Left kidney (tissue), 2 donors: ENCODE data around the gene DNAJC6. TPM values are rescaled to one million over a fixed set of nuclear protein-coding genes. Genes with fewer than 3 reads are reported as not detected.
"Not testable (repeated sequence)": the region's sequence is repeated elsewhere in the genome, so short reads cannot be mapped to it uniquely, and the experiment has no call there.

Source experiments
- DNase-seq: peaks from one replicate; pipeline ENCODE4 v3.0.0-alpha.2; 2013
- polyA plus RNA-seq: library from polyadenylated mRNA; unstranded; fragments of 120-200 nt; gene quantifications from one replicate; pipeline ENCODE4 v1.2.1, GENCODE V29; 2013; ENCODE audit not compliant: insufficient read length

The DNAJC6 gene
- polyA plus RNA-seq, 1 donor = 6.6 TPM

DNA sequence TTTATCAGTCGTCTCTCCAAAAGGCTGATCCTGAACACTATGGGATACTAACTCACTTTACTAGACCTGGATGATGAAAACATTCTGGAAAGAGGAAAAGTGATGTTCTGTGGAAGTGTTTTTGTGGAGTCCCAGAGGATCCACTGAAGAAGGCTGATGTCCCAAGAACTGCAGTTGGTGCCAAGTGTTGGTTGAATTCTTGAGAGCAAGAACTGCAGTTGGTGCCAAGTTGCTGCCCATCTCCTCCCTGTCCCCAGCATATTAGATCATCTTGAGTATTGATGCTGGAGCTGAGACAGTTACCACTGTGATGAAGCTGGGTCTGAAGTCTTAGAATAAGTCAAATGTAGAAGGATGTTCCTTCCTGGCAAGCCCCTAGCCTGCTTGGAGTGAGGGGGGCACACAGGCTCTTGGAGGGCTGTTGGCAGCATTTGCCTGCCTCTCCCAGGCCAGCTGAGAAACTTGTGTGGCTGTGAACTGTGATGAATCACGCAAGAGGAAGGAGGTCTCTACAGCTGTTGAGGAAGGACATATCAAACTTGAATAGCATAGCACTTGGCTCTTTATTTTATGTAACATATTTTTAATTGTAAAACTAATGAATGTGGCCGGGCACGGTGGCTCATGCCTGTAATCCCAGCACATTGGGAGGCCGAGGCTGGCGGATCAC is 48.1 kb downstream of the DNAJC6 start:
- DNase-seq = no peak

DNA sequence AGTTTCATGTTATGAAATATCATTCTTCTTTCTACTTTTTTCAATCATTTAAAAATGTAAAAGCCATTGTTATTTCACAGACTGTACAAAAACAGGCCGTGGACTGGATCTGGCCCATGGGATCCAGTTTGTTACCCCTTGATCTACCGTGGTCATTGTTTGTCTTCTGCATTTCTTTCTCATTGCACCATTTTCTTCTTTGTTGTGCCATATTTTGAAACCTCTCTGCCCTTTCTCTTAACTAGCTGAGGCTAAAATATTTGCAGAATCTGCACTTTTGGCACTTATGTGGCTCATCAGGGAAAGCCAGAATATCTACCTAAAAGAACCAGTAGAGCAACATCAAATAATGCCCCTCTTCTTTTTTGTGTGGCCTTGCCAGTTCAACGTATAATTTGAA is 50.5 kb downstream of the DNAJC6 start:
- no peak for DNase-seq

DNA sequence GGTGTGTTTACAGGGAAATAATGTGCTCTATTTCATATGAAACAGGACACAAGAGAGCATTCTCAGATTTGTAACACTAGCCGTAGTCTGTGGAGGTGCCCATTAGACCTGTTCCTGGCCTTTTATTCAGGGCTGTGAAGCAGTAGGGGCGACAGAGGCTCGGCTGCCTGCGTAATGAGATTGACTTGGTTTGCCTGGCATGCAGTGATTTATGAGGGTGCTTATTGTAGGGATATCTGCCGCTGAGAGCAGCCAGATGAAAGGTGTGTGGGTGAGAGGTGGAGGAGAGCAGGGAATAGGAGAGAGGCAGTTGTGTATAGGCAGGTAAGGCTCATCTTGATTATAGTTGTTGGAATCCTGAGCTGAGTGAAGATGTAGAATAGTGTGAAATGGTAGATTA is 51.3 kb downstream of the DNAJC6 start:
- no peak for DNase-seq

DNA sequence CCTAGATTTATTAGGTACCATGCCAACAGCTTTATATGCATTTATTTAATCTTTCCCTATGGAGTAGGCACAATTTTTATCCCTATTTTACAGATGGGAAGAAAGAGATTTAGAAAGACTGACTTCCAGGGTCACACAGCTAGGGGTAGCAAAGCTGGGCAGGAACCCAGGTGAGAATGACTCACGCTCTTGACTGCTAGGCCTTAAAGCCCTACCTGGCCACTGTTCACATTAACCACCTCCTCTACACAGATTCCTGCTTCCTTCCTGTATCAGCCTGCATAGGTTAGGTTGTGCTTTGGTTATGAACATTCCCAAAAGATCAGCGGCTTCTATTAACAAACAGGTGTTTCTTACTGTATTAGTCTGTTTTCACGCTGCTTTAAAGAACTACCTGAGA is 53.2 kb downstream of the DNAJC6 start:
- no peak for DNase-seq

DNA sequence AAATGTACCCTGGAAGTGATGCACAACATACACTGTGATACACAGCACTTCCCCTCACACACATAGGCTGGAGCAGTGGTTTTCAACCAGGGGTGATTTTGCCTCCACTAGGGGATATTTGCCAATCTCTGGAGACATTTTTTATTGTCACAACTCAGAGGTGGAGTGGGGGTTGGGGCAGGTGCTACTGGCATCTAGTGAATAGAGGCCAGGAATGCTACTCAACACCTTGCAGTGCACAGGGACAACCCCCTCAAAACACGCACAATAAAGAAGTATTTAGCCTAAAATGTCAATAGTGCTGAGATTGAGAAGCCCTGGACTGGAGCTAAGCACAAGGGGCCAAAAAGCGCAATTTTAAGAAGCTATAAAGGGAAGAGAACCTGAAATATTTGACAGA is 54.1 kb downstream of the DNAJC6 start:
- DNase-seq = no peak

DNA sequence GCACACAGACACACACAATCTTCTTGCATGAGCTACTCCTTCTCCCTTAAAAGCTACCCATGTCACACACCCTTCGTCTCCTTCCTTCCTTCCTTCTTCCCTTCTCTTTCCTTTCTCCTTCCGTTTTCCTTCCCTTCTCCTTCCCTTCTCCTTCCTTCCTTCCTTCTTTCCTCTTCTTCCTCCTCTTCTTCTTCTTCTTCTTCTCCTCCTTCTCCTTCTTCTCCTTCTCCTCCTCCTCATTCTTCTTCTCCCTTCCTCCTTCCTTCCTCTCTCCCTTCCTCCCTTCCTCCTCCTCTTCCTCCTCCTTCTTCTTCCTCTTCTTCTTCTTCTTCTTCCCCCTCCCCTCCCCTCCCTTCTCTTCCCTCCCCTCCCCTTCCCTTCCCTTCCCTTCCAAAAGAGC is 59.1 kb downstream of the DNAJC6 start:
- no peak for DNase-seq

DNA sequence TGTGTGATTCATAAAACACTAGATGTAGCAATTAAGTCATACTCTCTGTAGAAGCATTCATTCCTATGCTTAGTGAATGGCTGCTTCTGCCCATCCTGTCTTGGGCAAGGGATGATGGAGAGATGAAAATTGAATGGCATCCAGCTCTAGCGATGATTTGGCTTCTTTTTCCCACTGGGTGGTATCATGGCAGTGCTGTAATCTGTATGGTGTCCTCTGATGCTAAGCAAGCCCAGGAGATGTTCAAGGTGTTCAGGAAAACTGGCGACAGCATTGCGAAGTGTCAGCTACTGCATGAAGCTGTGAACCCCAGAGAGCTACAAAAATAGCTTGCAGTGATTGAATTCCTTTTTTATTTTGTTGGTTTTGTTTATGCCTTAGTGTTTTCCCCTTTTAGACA is 62.2 kb downstream of the DNAJC6 start:
- no peak for DNase-seq

DNA sequence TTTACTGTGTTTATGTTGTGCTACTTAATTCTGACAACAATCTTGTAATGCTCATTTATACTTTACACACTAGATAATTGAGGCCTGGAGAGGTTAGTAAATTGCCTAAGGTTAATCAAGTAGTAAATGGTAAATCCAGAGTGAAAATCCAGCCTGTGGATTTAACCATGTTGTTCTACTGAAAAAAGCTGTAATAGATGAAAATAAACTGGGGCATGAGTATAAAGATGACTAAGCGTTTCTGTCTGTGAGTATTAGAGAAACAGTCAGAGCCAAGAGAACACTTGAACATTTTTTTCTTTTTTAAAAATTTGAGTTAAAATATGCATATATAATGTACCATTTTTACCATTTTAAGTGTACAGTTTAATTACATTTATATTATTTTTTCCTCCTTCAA is 63.2 kb downstream of the DNAJC6 start:
- DNase-seq = no peak

DNA sequence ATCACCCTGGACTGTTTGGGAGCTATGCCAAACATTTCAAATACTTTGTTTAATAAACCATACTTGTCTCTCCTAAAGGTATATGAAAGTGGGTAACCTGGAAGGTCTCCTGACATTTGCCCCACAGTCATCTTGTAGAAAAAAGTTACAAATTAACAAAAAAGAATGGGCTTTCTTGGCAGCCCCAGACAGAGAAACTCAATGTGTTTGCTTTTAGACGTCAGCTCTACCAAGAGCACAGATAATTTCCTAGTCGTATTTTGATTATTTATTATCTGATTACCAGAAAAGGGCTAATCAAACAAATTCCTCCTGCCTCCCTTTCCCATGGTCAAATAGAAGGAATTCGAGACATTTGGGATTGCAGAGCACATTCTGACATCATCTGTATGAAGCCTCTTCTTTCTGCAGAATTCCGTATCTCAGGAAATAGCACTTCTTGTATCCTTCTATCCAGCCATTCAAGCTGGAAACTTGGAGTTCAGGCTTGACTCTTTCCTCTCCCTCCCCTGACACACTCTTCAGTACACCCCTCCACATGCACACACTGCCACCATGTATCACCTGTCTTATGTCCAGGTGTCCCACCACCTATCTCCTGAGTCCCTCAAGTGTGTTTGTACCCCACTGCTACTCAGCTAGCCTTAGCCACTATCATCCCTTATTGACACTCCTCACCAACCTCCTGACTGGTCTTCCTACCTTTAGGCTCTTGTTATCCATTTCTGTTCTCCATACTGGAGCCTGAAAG is 68.3 kb downstream of the DNAJC6 start:
- no peak for DNase-seq

DNA sequence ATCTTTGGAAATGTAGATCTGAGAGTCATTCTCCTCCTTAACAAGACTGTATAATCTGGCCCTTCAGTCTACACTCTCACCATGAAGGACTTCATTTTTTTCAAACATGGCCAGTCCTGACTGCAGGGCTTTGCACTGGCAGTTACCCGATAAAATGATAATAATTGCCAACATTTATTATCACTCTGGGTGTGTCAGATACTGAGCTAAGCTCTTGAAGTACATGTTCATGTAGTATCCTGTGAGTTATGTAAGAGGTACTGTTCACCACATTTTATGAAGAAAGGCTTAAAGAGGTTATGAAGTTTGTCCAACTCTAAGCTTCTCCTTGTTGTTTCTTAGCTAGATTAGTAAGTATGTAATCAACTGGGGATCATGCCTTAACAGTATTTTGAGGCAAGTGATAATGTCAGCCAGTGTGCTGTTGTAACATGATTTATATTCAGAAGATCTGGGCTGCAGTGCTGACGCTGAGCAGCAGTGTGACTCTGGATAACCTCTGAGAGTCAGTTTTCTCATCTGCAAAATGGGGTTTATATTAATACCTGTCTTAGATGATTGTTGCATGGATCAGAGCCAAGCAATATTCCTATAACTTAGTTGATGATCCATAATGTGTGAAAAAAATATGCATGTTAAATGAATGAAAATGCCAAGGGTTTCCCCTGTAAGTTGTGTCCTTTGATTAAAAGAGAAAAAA is 69.1 kb downstream of the DNAJC6 start:
- no peak for DNase-seq

DNA sequence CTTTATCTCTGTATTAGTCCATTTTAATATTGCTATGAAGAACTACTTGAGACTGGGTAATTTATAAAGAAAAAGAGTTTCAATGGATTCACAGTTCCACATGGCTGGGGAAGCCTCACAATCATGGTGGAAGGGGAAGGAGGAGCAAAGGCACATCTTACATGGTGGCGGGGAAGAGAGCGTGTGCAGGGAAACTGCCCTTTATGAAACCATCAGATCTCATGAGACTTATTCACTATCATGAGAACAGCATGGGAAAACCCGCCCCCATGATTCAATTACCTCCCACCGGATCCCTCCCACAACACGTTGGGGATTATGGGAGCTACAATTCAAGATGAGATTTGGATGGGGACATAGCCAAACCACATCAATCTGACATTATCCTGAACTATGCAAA is 75.1 kb downstream of the DNAJC6 start:
- DNase-seq = not testable (repeated sequence)

DNA sequence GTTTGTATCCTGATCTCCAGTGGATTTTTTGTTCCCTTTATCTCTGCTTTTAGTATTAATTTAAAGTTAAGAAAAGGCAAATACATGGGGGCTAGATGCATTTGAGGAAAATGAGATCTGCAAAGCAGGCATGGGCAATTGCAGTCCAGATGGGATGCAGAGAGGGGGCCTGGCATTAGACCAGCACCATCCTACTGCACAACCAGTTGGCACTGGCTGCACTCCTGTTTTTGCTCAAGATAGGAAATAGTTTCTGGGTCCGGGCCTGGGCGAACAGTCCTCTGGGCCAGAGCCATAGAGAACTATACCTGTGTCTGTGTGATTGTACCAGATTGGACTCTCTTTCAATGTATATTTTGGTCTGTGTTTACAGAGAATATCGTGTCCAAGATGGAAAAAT is 77.1 kb downstream of the DNAJC6 start:
- no peak for DNase-seq

DNA sequence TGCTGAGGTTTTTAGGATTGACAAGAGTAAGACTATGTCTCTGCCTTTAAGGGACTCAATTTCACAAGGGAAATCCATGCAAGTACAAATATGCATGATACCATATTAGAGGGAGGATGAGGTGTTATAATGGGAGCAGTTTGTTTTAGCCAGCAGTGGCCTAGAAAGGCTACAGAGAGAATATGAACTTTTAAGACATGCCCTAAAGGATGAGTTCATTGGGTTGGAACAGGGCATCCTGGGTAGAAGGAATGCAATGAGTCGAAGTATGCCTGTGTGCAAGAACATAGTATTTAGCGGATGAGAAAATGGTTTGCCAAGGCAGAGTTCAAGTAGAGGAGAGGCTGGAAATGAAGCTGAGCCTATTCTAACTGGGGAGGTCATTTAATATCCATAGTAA is 78.5 kb downstream of the DNAJC6 start:
- DNase-seq = no peak

DNA sequence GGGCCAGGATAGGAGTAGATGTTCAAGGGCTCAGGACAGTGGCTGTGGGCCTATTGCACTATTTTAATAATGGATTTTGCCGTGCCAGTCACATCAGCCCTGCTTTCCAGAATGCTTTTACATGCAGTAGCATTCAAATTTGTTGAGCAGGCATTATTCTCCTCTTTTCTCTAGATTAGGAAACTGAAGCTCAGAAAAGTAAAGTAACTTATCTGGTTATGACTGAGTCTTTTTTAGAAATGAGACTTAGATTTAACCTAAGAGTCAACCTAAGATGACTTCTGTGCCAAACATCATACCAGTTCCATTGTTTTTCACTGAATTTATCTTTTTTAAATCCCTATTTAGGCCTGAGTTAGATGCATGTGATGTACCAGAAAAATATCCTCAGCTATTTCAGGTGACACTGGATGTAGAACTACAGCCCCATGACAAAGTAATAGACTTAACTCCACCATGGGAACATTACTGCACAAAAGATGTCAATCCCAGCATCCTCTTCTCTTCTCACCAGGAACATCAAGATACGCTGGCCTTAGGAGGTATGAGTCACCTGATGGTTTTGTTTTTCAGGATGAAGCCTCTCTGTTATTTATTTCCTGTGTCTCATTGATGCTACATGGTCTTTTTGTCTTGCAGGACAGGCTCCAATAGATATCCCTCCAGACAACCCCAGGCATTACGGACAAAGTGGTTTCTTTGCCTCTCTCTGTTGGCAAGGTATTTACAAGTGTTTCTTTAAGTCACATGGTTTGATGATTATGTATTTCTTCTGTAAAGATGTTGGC is 79.8 kb downstream of the DNAJC6 start:
- no peak for DNase-seq

DNA sequence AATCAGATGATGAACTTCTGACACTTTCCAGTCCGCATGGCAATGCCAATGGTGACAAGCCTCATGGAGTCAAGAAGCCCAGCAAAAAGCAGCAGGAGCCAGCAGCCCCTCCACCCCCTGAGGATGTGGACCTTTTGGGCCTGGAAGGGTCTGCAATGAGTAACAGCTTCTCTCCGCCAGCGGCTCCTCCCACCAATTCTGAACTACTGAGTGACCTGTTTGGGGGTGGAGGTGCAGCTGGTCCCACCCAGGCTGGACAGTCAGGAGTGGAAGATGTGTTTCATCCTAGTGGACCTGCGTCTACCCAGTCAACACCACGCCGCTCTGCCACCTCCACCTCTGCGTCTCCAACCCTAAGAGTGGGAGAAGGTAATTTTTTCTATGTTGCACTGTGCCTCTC is 83.2 kb downstream of the DNAJC6 start:
- DNase-seq = no peak

DNA sequence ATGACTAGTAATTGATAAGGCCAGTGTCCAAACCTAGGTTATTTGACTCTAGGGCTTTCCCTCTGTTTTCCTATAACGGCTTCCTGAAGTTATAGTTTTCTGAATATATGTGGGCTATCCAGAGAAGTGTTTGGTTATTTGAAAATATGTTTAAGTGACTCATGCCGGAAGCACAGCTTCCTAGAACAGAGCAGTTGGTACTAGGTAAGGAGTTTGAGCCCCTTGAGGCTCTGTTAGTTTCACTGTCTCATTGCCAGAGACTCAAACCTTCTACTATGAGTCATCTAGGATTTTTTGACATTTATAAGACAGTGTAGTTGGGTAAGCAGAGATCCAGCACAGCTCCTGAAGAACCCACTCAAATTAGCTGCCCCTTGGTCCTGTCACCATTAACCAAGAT is 84.0 kb downstream of the DNAJC6 start:
- DNase-seq = no peak

DNA sequence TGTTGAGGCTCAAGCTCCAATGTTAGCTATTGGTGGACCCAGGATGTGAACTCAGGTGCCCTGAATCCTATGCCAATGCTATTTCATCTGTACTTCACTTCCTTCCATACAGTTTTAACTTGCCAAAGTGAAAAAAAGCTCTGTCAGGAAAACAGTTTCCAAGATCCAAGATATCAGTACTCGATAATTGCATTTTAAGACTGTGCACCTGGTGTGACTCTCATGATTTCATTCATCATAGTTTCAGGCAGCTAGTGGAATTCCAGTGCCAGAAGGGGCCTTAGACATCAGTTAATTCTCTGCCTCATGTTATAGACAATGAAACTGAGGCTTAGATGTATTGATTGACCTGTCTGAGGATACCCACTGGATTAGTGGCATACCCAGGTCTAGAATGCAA is 84.6 kb downstream of the DNAJC6 start:
- no peak for DNase-seq

DNA sequence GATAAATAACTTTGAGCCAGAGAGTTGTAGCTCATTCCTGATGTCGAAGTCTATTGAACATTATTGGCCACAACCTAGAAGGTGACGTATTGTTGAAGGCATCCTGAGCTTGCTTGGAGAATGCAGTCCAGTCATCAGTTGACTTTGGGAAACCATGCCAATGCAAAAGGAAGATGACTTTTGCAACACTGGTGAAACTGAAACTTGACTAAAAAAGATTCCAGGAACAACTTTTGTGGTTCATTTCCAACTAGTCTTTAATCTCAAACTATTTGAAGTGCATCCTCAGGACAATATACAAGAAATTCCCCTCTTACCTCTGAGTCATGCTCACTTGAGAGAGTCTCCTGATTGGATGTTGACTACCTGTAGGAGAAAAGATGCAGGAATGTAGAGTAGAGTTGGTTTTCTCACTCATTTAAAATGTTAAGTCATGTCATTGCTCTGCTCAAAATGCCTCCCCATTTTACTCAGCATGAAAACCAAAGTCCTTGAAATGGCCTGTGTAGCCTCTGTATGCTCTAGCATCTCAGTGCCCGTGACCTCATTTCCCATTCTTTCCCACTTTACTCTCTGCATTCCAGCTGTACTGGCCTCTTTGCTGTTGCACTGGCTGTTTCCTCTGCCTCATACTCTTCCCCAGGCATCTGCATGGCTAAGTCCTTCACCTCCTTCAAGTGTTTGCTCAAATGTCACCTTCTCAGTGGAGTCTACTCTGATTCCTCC is 86.7 kb downstream of the DNAJC6 start:
- no peak for DNase-seq

DNA sequence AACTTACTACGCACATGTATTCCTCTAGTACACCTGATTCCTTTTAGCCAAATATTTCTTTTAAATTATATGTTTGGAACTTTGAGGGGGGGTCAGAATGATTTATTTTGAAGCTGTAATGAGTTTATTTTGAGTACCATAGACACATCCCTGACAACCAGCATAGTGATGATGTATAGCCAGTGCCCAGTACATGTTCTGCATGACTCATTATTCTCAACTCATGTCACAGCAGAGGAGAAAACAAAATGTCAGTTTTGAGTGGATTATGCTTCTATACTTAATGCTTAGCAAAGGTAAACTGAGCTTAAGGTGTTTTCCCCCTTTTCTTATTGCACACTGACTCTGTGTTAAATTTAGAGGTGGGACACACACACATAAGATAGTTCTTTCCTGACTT is 88.7 kb downstream of the DNAJC6 start:
- no peak for DNase-seq

DNA sequence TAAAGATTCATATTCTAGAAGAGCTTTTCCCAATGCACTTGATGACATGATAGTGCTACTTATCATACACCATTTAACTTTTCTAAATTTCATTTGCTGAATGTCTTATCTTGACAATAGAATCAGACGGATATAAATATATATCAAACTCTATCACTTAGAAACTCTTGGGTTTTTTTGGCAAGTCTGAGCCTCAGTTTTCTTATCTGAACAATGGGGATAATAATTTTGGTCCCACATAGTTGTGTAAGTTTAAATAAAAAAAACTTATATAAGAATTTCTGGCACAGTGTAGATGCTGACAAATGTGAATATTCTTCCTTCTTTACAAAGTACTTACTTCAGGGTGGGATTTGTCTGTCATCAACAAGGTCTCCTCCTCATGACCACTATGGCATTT is 89.7 kb downstream of the DNAJC6 start:
- DNase-seq = no peak

DNA sequence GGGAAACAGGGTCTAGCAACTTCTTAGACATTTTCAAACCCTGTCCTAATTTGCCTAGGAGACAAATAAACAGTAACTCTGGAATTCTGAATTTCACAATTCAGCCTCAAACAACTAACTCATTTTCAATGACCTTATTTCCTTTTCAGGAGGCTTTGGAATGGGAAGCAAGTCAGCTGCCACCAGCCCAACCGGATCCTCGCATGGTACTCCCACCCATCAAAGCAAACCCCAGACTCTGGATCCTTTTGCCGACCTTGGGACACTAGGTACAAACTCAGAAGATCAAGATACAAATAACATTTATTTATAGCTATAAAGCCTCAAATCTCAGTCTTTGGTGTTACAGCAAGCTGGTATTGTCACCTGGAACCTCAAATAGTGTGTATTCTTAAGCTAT is 92.3 kb downstream of the DNAJC6 start:
- no peak for DNase-seq

DNA sequence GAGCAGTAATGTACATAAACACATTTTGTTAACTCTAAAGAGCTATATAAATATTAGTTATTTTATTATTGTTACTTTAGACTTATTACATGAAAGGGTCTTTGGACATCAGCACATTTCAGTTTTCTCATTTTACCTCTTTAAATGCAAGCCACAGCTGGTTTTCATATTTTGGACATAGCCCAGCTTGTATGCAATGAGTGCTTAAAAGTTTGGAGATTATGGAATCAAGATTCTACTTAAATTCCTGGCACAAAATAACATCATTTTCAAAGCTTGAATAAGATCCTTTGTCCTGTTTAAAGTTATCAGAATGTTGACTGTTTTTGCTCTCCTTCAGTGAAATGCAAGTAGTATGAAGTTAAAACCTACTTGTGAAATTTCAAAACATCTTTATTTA is 95.6 kb downstream of the DNAJC6 start:
- no peak for DNase-seq
